ENCODE measurements around the gene CANT1. TPM values are rescaled to one million over a fixed set of nuclear protein-coding genes. Genes with fewer than 3 reads are reported as not detected.

Gene CANT1
- total RNA-seq, 1 donor, result 49.2 TPM

- H3K27me3 ChIP-seq (ENCODE audit: insufficient read depth, low read length), result peaks cover 27% of the 10 kb centered on the region
- no peak overlapping the region for H2AFZ ChIP-seq (ENCODE audit: low read length)
- no peaks in the 10 kb centered on the region for H3K36me3 ChIP-seq (ENCODE audit: insufficient read depth, low read length)
- H4K20me1 ChIP-seq (ENCODE audit: insufficient read depth, low read length), result no peaks in the 10 kb centered on the region
- H3K27ac ChIP-seq (ENCODE audit: low read depth, low read length), result no peak overlapping the region
- peaks cover 21% of the 10 kb centered on the region for H3K4me1 ChIP-seq (ENCODE audit: insufficient read depth, low read length)
- no peaks in the 10 kb centered on the region for H3K9me3 ChIP-seq (ENCODE audit: low read depth, low read length)
- no peak overlapping the region for H3K4me3 ChIP-seq (ENCODE audit: insufficient read depth, low read length)
- no peaks in the 10 kb centered on the region for H3K79me2 ChIP-seq (ENCODE audit: insufficient read depth, low read length)
- DNase-seq (ENCODE audit: insufficient read length, low spot score, missing footprints), result peak; percentile 37
- TF ChIP-seq CTCF (IDR thresholded peaks at IDR 0.05; ENCODE audit: extremely low read depth, low read depth, low read length), result no peak
- no peak overlapping the region for H3K4me2 ChIP-seq (ENCODE audit: insufficient read depth, low read length)
These were observed 34.4 kb upstream of the CANT1 start for GRCh38 chr17:79043931-79044320.

GRCh38 chr17:79043191-79043930 lies 33.8 kb upstream of the CANT1 start:
- Histone ChIP-seq H3K27ac (ENCODE audit: low read depth, low read length) (no peak overlapping the region), H3K4me3 (ENCODE audit: insufficient read depth, low read length) (no peak overlapping the region), H3K4me1 (ENCODE audit: insufficient read depth, low read length) (peaks cover 23% of the 10 kb centered on the region), H3K79me2 (ENCODE audit: insufficient read depth, low read length) (no peaks in the 10 kb centered on the region), H2AFZ (ENCODE audit: low read length) (no peak overlapping the region), H3K4me2 (ENCODE audit: insufficient read depth, low read length) (no peak overlapping the region), H3K36me3 (ENCODE audit: insufficient read depth, low read length) (no peaks in the 10 kb centered on the region), H3K27me3 (ENCODE audit: insufficient read depth, low read length) (peaks cover 27% of the 10 kb centered on the region), H4K20me1 (ENCODE audit: insufficient read depth, low read length) (no peaks in the 10 kb centered on the region), H3K9me3 (ENCODE audit: low read depth, low read length) (no peaks in the 10 kb centered on the region)
- DNase-seq (ENCODE audit: insufficient read length, low spot score, missing footprints), result no peak
- no peak for TF ChIP-seq CTCF (IDR thresholded peaks at IDR 0.05; ENCODE audit: extremely low read depth, low read depth, low read length)

GRCh38 chr17:79042421-79043190 lies 33.0 kb upstream of the CANT1 start:
- H3K79me2 ChIP-seq (ENCODE audit: insufficient read depth, low read length), result no peaks in the 10 kb centered on the region
- H3K36me3 ChIP-seq (ENCODE audit: insufficient read depth, low read length), result no peaks in the 10 kb centered on the region
- no peak overlapping the region for H3K4me3 ChIP-seq (ENCODE audit: insufficient read depth, low read length)
- peaks cover 25% of the 10 kb centered on the region for H3K27me3 ChIP-seq (ENCODE audit: insufficient read depth, low read length)
- DNase-seq (ENCODE audit: insufficient read length, low spot score, missing footprints), result peak; percentile 83
- peak overlapping the region; percentile 71 for H3K27ac ChIP-seq (ENCODE audit: low read depth, low read length)
- H3K9me3 ChIP-seq (ENCODE audit: low read depth, low read length), result no peaks in the 10 kb centered on the region
- no peaks in the 10 kb centered on the region for H4K20me1 ChIP-seq (ENCODE audit: insufficient read depth, low read length)
- H2AFZ ChIP-seq (ENCODE audit: low read length), result no peak overlapping the region
- TF ChIP-seq CTCF (IDR thresholded peaks at IDR 0.05; ENCODE audit: extremely low read depth, low read depth, low read length), result peak; percentile 89
- peaks cover 26% of the 10 kb centered on the region for H3K4me1 ChIP-seq (ENCODE audit: insufficient read depth, low read length)
- H3K4me2 ChIP-seq (ENCODE audit: insufficient read depth, low read length), result no peak overlapping the region
